ENCODE measurements around the gene TMC6.
"Not testable (repeated sequence)": the region's sequence is repeated elsewhere in the genome, so short reads cannot be mapped to it uniquely, and the experiment has no call there.

The TMC6 gene

GRCh38 chr17:78120971-78121800 is 7.4 kb downstream of the TMC6 start:
- H3K4me3 ChIP-seq (ENCODE audit: low read length) = no peak overlapping the region
- H3K27me3 ChIP-seq (ENCODE audit: control insufficient read depth, insufficient read depth, low read length) = no peaks in the 10 kb centered on the region
- peaks cover 12% of the 10 kb centered on the region for H3K36me3 ChIP-seq (ENCODE audit: control insufficient read depth, insufficient read depth, low read length)
- H3K9ac ChIP-seq (ENCODE audit: low read length) = no peak overlapping the region
- H3K27ac ChIP-seq (ENCODE audit: low read depth, low read length) = no peak overlapping the region
- no peaks in the 10 kb centered on the region for H3K4me1 ChIP-seq (ENCODE audit: control insufficient read depth, insufficient read depth, low read length)

- peaks cover 12% of the 10 kb centered on the region for H3K36me3 ChIP-seq (ENCODE audit: control insufficient read depth, insufficient read depth, low read length)
- no peaks in the 10 kb centered on the region for H3K27me3 ChIP-seq (ENCODE audit: control insufficient read depth, insufficient read depth, low read length)
- H3K27ac ChIP-seq (ENCODE audit: low read depth, low read length) = no peak overlapping the region
- no peak overlapping the region for H3K4me3 ChIP-seq (ENCODE audit: low read length)
- H3K4me1 ChIP-seq (ENCODE audit: control insufficient read depth, insufficient read depth, low read length) = no peaks in the 10 kb centered on the region
- H3K9ac ChIP-seq (ENCODE audit: low read length) = no peak overlapping the region
Measured at GRCh38 chr17:78120537-78120936, 8.0 kb downstream of the TMC6 start.

GRCh38 chr17:78118801-78119241 is 9.7 kb downstream of the TMC6 start:
- Histone ChIP-seq H3K9ac (ENCODE audit: low read length) (no peak overlapping the region), H3K4me3 (ENCODE audit: low read length) (no peak overlapping the region), H3K27me3 (ENCODE audit: control insufficient read depth, insufficient read depth, low read length) (no peaks in the 10 kb centered on the region), H3K4me1 (ENCODE audit: control insufficient read depth, insufficient read depth, low read length) (no peaks in the 10 kb centered on the region), H3K36me3 (ENCODE audit: control insufficient read depth, insufficient read depth, low read length) (peaks cover 7% of the 10 kb centered on the region), H3K27ac (ENCODE audit: low read depth, low read length) (no peak overlapping the region)

- no peaks in the 10 kb centered on the region for H3K4me1 ChIP-seq (ENCODE audit: control insufficient read depth, insufficient read depth, low read length)
- H3K36me3 ChIP-seq (ENCODE audit: control insufficient read depth, insufficient read depth, low read length) = no peaks in the 10 kb centered on the region
- H3K4me3 ChIP-seq (ENCODE audit: low read length) = no peak overlapping the region
- no peak overlapping the region for H3K27ac ChIP-seq (ENCODE audit: low read depth, low read length)
- H3K9ac ChIP-seq (ENCODE audit: low read length) = no peak overlapping the region
- no peaks in the 10 kb centered on the region for H3K27me3 ChIP-seq (ENCODE audit: control insufficient read depth, insufficient read depth, low read length)
Measured at GRCh38 chr17:78117027-78117981, 11.3 kb downstream of the TMC6 start.

- Histone ChIP-seq H3K4me3 (ENCODE audit: low read length) (no peak overlapping the region), H3K4me1 (ENCODE audit: control insufficient read depth, insufficient read depth, low read length) (no peaks in the 10 kb centered on the region), H3K9ac (ENCODE audit: low read length) (no peak overlapping the region), H3K36me3 (ENCODE audit: control insufficient read depth, insufficient read depth, low read length) (no peaks in the 10 kb centered on the region), H3K27ac (ENCODE audit: low read depth, low read length) (no peak overlapping the region), H3K27me3 (ENCODE audit: control insufficient read depth, insufficient read depth, low read length) (no peaks in the 10 kb centered on the region)
Measured at GRCh38 chr17:78116411-78116810, 12.1 kb downstream of the TMC6 start.

- H3K27ac ChIP-seq (ENCODE audit: low read depth, low read length); H3K36me3 ChIP-seq (ENCODE audit: control insufficient read depth, insufficient read depth, low read length); H3K4me1 ChIP-seq (ENCODE audit: control insufficient read depth, insufficient read depth, low read length); H3K27me3 ChIP-seq (ENCODE audit: control insufficient read depth, insufficient read depth, low read length); H3K9ac ChIP-seq (ENCODE audit: low read length); H3K4me3 ChIP-seq (ENCODE audit: low read length): not testable (repeated sequence)
Measured at GRCh38 chr17:78115803-78116202, 12.8 kb downstream of the TMC6 start.

GRCh38 chr17:78114831-78115723 is 13.5 kb downstream of the TMC6 start:
- Histone ChIP-seq H3K4me1 (ENCODE audit: control insufficient read depth, insufficient read depth, low read length) (no peaks in the 10 kb centered on the region), H3K9ac (ENCODE audit: low read length) (no peak overlapping the region), H3K36me3 (ENCODE audit: control insufficient read depth, insufficient read depth, low read length) (no peaks in the 10 kb centered on the region), H3K4me3 (ENCODE audit: low read length) (no peak overlapping the region), H3K27me3 (ENCODE audit: control insufficient read depth, insufficient read depth, low read length) (no peaks in the 10 kb centered on the region), H3K27ac (ENCODE audit: low read depth, low read length) (no peak overlapping the region)

- no peak overlapping the region for H3K9ac ChIP-seq (ENCODE audit: low read length)
- no peaks in the 10 kb centered on the region for H3K4me1 ChIP-seq (ENCODE audit: control insufficient read depth, insufficient read depth, low read length)
- no peaks in the 10 kb centered on the region for H3K27me3 ChIP-seq (ENCODE audit: control insufficient read depth, insufficient read depth, low read length)
- H3K27ac ChIP-seq (ENCODE audit: low read depth, low read length) = no peak overlapping the region
- no peaks in the 10 kb centered on the region for H3K36me3 ChIP-seq (ENCODE audit: control insufficient read depth, insufficient read depth, low read length)
- no peak overlapping the region for H3K4me3 ChIP-seq (ENCODE audit: low read length)
Measured at GRCh38 chr17:78113804-78114785, 14.5 kb downstream of the TMC6 start.

- no peak overlapping the region for H3K4me3 ChIP-seq (ENCODE audit: low read length)
- H3K27ac ChIP-seq (ENCODE audit: low read depth, low read length) = no peak overlapping the region
- H3K27me3 ChIP-seq (ENCODE audit: control insufficient read depth, insufficient read depth, low read length) = no peaks in the 10 kb centered on the region
- no peaks in the 10 kb centered on the region for H3K4me1 ChIP-seq (ENCODE audit: control insufficient read depth, insufficient read depth, low read length)
- no peaks in the 10 kb centered on the region for H3K36me3 ChIP-seq (ENCODE audit: control insufficient read depth, insufficient read depth, low read length)
- H3K9ac ChIP-seq (ENCODE audit: low read length) = no peak overlapping the region
Measured at GRCh38 chr17:78112518-78113471, 15.8 kb downstream of the TMC6 start.

- Histone ChIP-seq H3K9ac (ENCODE audit: low read length) (no peak overlapping the region), H3K27ac (ENCODE audit: low read depth, low read length) (no peak overlapping the region), H3K4me1 (ENCODE audit: control insufficient read depth, insufficient read depth, low read length) (no peaks in the 10 kb centered on the region), H3K36me3 (ENCODE audit: control insufficient read depth, insufficient read depth, low read length) (no peaks in the 10 kb centered on the region), H3K4me3 (ENCODE audit: low read length) (no peak overlapping the region), H3K27me3 (ENCODE audit: control insufficient read depth, insufficient read depth, low read length) (no peaks in the 10 kb centered on the region)
Measured at GRCh38 chr17:78111727-78112517, 16.6 kb downstream of the TMC6 start.
